Mesothelial cell of epicardium (in vitro differentiated cells): ENCODE measurements around the gene CASP8AP2. TPM values are rescaled to one million over a fixed set of nuclear protein-coding genes. Genes with fewer than 3 reads are reported as not detected.
"Not testable (repeated sequence)": the region's sequence is repeated elsewhere in the genome, so short reads cannot be mapped to it uniquely, and the experiment has no call there.

ENCODE experiments used
- DNase-seq, 2 experiments: peaks; one replicate each; pipeline ENCODE4 v3.0.0; 2021; ENCODE audit warnings: low spot score in 2 of 2; ENCODE audit not compliant: unreplicated experiment in 2 of 2
- H3K27ac Mint-ChIP-seq: 2 replicates; pipeline ENCODE4 v1.8.0; 2021; ENCODE audit warnings: mixed read lengths
- H3K27me3 Mint-ChIP-seq: 2 replicates; pipeline ENCODE4 v1.8.0; 2021; ENCODE audit warnings: low read depth, mixed read lengths
- H3K36me3 Mint-ChIP-seq: 2 replicates; pipeline ENCODE4 v1.8.0; 2021; ENCODE audit warnings: mixed read lengths
- H3K4me1 Mint-ChIP-seq: 2 replicates; pipeline ENCODE4 v1.8.0; 2021; ENCODE audit warnings: mixed read lengths
- H3K4me3 Mint-ChIP-seq: 2 replicates; pipeline ENCODE4 v1.8.0; 2021; ENCODE audit warnings: mild to moderate bottlenecking, moderate library complexity, mixed read lengths
- H3K9me3 Mint-ChIP-seq: 2 replicates; pipeline ENCODE4 v1.8.0; 2021; ENCODE audit warnings: mixed read lengths
- CTCF ChIP-seq: fragments of 200-600 bp; sonication (generic); IDR thresholded peaks from one replicate; pipeline ENCODE4 v1.5.0; 2021; ENCODE audit warnings: antibody characterized with exemption; ENCODE audit not compliant: unreplicated experiment
- total RNA-seq: library from RNA; stranded (reverse); gene quantifications from 3 replicates; pipeline ENCODE4 v1.2.1, GENCODE V29; 2021

Gene CASP8AP2
- total RNA-seq, 1 donor from 2014 or later = 23.4 TPM

GRCh38 chr6:89895276-89895874 lies 65.7 kb downstream of the CASP8AP2 start:
- H3K36me3 Mint-ChIP-seq = no peaks in the 10 kb centered on the region
- no peak for TF ChIP-seq CTCF
- no peak overlapping the region for H3K4me3 Mint-ChIP-seq
- H3K9me3 Mint-ChIP-seq = no peaks in the 10 kb centered on the region
- DNase-seq = peak in 1 of 2 experiments; percentile 69
- H3K27ac Mint-ChIP-seq = no peak overlapping the region
- peaks cover 34% of the 10 kb centered on the region for H3K27me3 Mint-ChIP-seq
- peaks cover 10% of the 10 kb centered on the region for H3K4me1 Mint-ChIP-seq

- not testable (repeated sequence) for H3K27ac Mint-ChIP-seq, DNase-seq, H3K4me1 Mint-ChIP-seq, H3K4me3 Mint-ChIP-seq, H3K27me3 Mint-ChIP-seq, H3K36me3 Mint-ChIP-seq
- H3K9me3 Mint-ChIP-seq = peaks cover 10% of the 10 kb centered on the region
These were observed 80.6 kb downstream of the CASP8AP2 start for GRCh38 chr6:89910001-89910901.

GRCh38 chr6:89910902-89911240 lies 81.2 kb downstream of the CASP8AP2 start:
- Mint-ChIP-seq H3K4me1 (no peaks in the 10 kb centered on the region), H3K4me3 (no peak overlapping the region), H3K27ac (no peak overlapping the region), H3K36me3 (no peaks in the 10 kb centered on the region), H3K9me3 (peaks cover 15% of the 10 kb centered on the region), H3K27me3 (no peaks in the 10 kb centered on the region)
- TF ChIP-seq CTCF = no peak
- DNase-seq = no peak

DNA sequence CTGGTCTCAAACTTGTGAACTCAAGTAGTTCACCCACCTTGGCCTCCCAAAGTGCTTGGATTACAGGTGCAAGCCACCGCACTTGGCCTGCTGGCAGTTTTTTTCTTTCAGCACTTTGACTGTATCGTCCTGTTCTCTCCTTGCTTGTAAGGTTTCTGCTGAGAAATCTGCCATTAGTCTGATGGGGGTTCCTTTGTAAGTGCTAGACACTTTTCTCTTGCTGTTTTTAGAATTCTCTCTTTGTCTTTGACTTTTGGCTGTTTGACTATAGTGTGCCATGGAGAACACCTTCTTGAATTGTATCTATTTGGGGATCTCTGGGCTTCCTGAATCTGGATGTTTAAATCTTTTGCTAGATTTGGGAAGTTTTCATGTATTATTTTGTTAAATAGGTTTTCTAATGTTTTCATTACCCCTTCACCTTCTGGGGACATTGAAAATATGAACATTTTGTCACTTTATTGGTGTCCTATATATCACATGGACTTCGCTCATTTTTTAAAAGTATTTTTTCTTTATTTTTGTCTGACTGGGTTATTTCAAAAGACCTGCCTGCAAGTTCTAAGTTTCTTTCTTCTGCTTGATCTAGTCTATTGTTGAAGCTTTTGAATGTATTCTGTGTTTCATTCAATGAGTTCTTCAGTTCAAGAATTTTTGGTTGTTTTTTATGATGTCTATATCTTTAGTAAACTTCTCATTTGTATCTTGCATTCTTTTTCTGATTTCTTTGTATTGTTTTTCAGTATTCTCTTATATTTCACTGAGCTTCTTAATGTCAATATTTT lies 86.6 kb downstream of the CASP8AP2 start:
- H3K9me3 Mint-ChIP-seq = peaks cover 19% of the 10 kb centered on the region
- DNase-seq = no peak
- H3K4me1 Mint-ChIP-seq = no peaks in the 10 kb centered on the region
- no peaks in the 10 kb centered on the region for H3K36me3 Mint-ChIP-seq
- no peak overlapping the region for H3K27ac Mint-ChIP-seq
- TF ChIP-seq CTCF = no peak
- no peak overlapping the region for H3K4me3 Mint-ChIP-seq
- no peaks in the 10 kb centered on the region for H3K27me3 Mint-ChIP-seq

DNA sequence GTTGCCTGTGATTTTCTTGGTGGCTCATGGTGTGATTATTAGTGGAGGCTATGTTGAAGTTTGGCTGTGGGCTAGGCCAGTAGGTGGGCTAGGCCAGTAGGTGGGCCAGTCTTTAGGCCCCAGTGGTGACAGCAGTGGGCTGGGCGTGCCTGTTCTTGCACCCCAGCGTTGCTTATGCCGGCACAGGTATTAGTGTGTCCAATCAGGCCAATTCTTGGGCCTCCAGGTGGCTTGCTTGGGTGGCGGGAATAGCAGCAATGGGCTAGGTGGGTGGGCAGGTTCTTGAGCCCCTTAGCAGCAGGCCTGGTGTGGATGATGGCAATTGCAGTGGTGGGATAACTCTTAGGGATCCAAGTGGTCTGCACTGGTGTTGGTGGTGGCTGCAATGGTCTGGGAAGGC lies 87.5 kb downstream of the CASP8AP2 start:
- H3K36me3 Mint-ChIP-seq = no peaks in the 10 kb centered on the region
- no peak for TF ChIP-seq CTCF
- DNase-seq = no peak
- no peak overlapping the region for H3K4me3 Mint-ChIP-seq
- H3K27ac Mint-ChIP-seq = no peak overlapping the region
- H3K4me1 Mint-ChIP-seq = no peaks in the 10 kb centered on the region
- no peaks in the 10 kb centered on the region for H3K27me3 Mint-ChIP-seq
- H3K9me3 Mint-ChIP-seq = peaks cover 19% of the 10 kb centered on the region
